SU-DHL-6 (cell line): ENCODE results near the gene NECTIN3.

Experiments used
- CTCF ChIP-seq: fragments of 200-600 bp; sonication (generic); IDR thresholded peaks from one replicate; pipeline ENCODE4 v1.5.1; 2017; ENCODE audit warnings: antibody characterized with exemption, mild to moderate bottlenecking, low read length, moderate library complexity; ENCODE audit not compliant: insufficient read depth, poor library complexity, severe bottlenecking
- EZH2phosphoT487 ChIP-seq: fragments of 200-600 bp; sonication (generic), shearing (Covaris generic); conservative IDR thresholded peaks from 2 replicates; pipeline ENCODE4 v1.6.1; 2018; ENCODE audit warnings: mild to moderate bottlenecking, antibody characterized with exemption, low read length, moderate library complexity, mixed read lengths

DNA sequence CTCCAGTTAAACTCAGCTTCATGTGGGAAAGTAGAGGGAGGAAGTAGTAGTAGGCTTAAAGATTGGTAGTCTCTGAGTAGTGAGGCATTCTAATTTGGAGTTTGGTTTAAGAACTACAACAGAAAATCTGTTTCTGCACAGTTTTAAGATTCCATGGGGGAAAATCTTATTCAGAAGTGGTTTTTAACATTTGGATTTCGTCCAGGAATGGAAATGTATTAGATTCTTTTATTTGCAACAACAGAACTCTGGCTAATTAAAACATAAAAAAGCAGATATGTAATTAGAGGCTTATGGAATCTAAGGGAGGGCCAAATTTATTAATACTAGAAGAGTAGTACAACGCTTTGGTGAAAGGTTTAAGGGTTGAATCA, 36.0 kb downstream of the NECTIN3 start:
- TF ChIP-seq CTCF (no peak), EZH2phosphoT487 (no peak)
